Neural progenitor cell (in vitro differentiated cells): ENCODE results near the gene DYNLRB1. TPM values are rescaled to one million over a fixed set of nuclear protein-coding genes. Genes with fewer than 3 reads are reported as not detected.
A peak's percentile ranks its signal among the peaks of the same experiment; 100 is the strongest.

Experiments
- DNase-seq: peaks from one replicate; pipeline ENCODE4 v3.0.0-alpha.2; 2016; ENCODE audit warnings: low spot score
- H2AFZ ChIP-seq: fragments of 200-600 bp; sonication (generic); replicated peaks from 2 replicates; pipeline ENCODE4 v1.6.1; 2016; ENCODE audit warnings: antibody characterized with exemption
- H3F3A ChIP-seq: fragments of 200-600 bp; sonication (generic); 2 replicates; pipeline ENCODE4 v1.6.1; 2016; ENCODE audit warnings: antibody characterized with exemption, low read depth
- H3K27ac ChIP-seq: fragments of 200-600 bp; sonication (generic); 2 replicates; pipeline ENCODE4 v1.5.1; 2016; ENCODE audit warnings: mild to moderate bottlenecking
- H3K27me3 ChIP-seq: fragments of 200-600 bp; sonication (generic); 2 replicates; pipeline ENCODE4 v1.6.1; 2016; ENCODE audit warnings: mild to moderate bottlenecking, moderate library complexity
- H3K36me3 ChIP-seq: fragments of 200-600 bp; sonication (generic); 2 replicates; pipeline ENCODE4 v1.5.1; 2016
- H3K4me1 ChIP-seq: fragments of 200-600 bp; sonication (generic); 2 replicates; pipeline ENCODE4 v1.6.1; 2016; ENCODE audit warnings: mixed run types
- H3K4me2 ChIP-seq: fragments of 200-600 bp; sonication (generic); 2 replicates; pipeline ENCODE4 v1.6.1; 2016
- H3K4me3 ChIP-seq: fragments of 200-600 bp; sonication (generic); 2 replicates; pipeline ENCODE4 v1.5.1; 2016
- H3K79me2 ChIP-seq: fragments of 200-600 bp; sonication (generic); 2 replicates; pipeline ENCODE4 v1.6.1; 2016; ENCODE audit warnings: low read depth
- H3K9ac ChIP-seq: fragments of 200-600 bp; sonication (generic); 2 replicates; pipeline ENCODE4 v1.6.1; 2016
- H3K9me3 ChIP-seq: fragments of 200-600 bp; sonication (generic); 2 replicates; pipeline ENCODE4 v1.5.1; 2016; ENCODE audit warnings: low read depth
- H4K20me1 ChIP-seq: fragments of 200-600 bp; sonication (generic); 2 replicates; pipeline ENCODE4 v1.6.1; 2016; ENCODE audit warnings: low read depth
- H3K27ac Mint-ChIP-seq: 3 replicates; pipeline ENCODE4 v1.8.0; 2021; ENCODE audit warnings: mixed read lengths
- H3K27me3 Mint-ChIP-seq: 2 replicates; pipeline ENCODE4 v1.8.0; 2022; ENCODE audit warnings: low read depth, mild to moderate bottlenecking, inconsistent platforms, moderate library complexity, mixed read lengths; ENCODE audit not compliant: insufficient read depth
- H3K36me3 Mint-ChIP-seq: 3 replicates; pipeline ENCODE4 v1.8.0; 2021; ENCODE audit warnings: mixed read lengths
- H3K4me1 Mint-ChIP-seq: 3 replicates; pipeline ENCODE4 v1.8.0; 2021; ENCODE audit warnings: mixed read lengths
- H3K4me3 Mint-ChIP-seq: 3 replicates; pipeline ENCODE4 v1.8.0; 2021; ENCODE audit warnings: mild to moderate bottlenecking, moderate library complexity, mixed read lengths
- H3K9me3 Mint-ChIP-seq: 3 replicates; pipeline ENCODE4 v1.8.0; 2020; ENCODE audit warnings: mixed read lengths
- CTCF ChIP-seq: fragments of 200-600 bp; sonication (generic); IDR thresholded peaks from 2 replicates; pipeline ENCODE4 v1.5.1; 2017; ENCODE audit warnings: antibody characterized with exemption, mild to moderate bottlenecking
- EZH2 ChIP-seq: fragments of 200-600 bp; sonication (generic); IDR thresholded peaks from 2 replicates; pipeline ENCODE4 v1.6.1; 2017; ENCODE audit warnings: antibody characterized with exemption, mild to moderate bottlenecking, moderate library complexity
- EZH2phosphoT487 ChIP-seq: fragments of 200-600 bp; sonication (generic); IDR thresholded peaks from 2 replicates; pipeline ENCODE4 v1.6.1; 2017; ENCODE audit warnings: antibody characterized with exemption
- total RNA-seq: library from RNA; depleted of rRNA; stranded (reverse); fragments of >200 nt; gene quantifications from 2 replicates; pipeline ENCODE4 v1.2.3, GENCODE V29; 2015; ENCODE audit warnings: low replicate concordance

DYNLRB1 gene
- total RNA-seq, 1 donor from 2014 or later = 73.1 TPM

- Histone ChIP-seq H3K79me2 (peaks cover 64% of the 10 kb centered on the region), H3K36me3 (no peaks in the 10 kb centered on the region), H3K9me3 (no peaks in the 10 kb centered on the region), H3K4me3 (no peak overlapping the region), H2AFZ (no peak overlapping the region), H3K27ac (no peak overlapping the region), H3K4me1 (no peaks in the 10 kb centered on the region), H4K20me1 (peaks cover 58% of the 10 kb centered on the region), H3K4me2 (no peak overlapping the region), H3F3A (peaks cover 5% of the 10 kb centered on the region), H3K9ac (no peak overlapping the region), H3K27me3 (no peaks in the 10 kb centered on the region)
- Mint-ChIP-seq H3K36me3 (peaks cover 34% of the 10 kb centered on the region), H3K27ac (no peak overlapping the region), H3K4me1 (no peaks in the 10 kb centered on the region), H3K4me3 (no peak overlapping the region), H3K27me3 (no peaks in the 10 kb centered on the region), H3K9me3 (no peaks in the 10 kb centered on the region)
- TF ChIP-seq CTCF = no peak
- TF ChIP-seq EZH2 = no peak
- TF ChIP-seq EZH2phosphoT487 = no peak
- DNase-seq = no peak
These were observed 8.2 kb downstream of the DYNLRB1 start for GRCh38 chr20:34524426-34524825.

- H3K4me3 Mint-ChIP-seq = no peak overlapping the region
- Histone ChIP-seq H3K9me3 (no peaks in the 10 kb centered on the region), H3K4me2 (no peak overlapping the region), H3F3A (peaks cover 5% of the 10 kb centered on the region), H4K20me1 (peaks cover 60% of the 10 kb centered on the region), H3K27ac (no peak overlapping the region), H3K36me3 (no peaks in the 10 kb centered on the region), H3K4me1 (no peaks in the 10 kb centered on the region), H3K9ac (no peak overlapping the region), H2AFZ (no peak overlapping the region), H3K4me3 (no peak overlapping the region), H3K27me3 (no peaks in the 10 kb centered on the region), H3K79me2 (peaks cover 55% of the 10 kb centered on the region)
- H3K27ac Mint-ChIP-seq = no peak overlapping the region
- H3K4me1 Mint-ChIP-seq = peaks cover 2% of the 10 kb centered on the region
- H3K9me3 Mint-ChIP-seq = no peaks in the 10 kb centered on the region
- no peak for DNase-seq
- H3K36me3 Mint-ChIP-seq = peaks cover 29% of the 10 kb centered on the region
- TF ChIP-seq EZH2phosphoT487 (no peak), EZH2 (no peak), CTCF (no peak)
- no peaks in the 10 kb centered on the region for H3K27me3 Mint-ChIP-seq
These were observed 9.1 kb downstream of the DYNLRB1 start for GRCh38 chr20:34525342-34525708.

GRCh38 chr20:34525709-34526416, 9.6 kb downstream of the DYNLRB1 start:
- no peak overlapping the region for H2AFZ ChIP-seq
- no peaks in the 10 kb centered on the region for H3K27me3 Mint-ChIP-seq
- no peak overlapping the region for H3K4me3 ChIP-seq
- H3K79me2 ChIP-seq = peaks cover 49% of the 10 kb centered on the region
- H3F3A ChIP-seq = peaks cover 5% of the 10 kb centered on the region
- no peak overlapping the region for H3K4me2 ChIP-seq
- peaks cover 6% of the 10 kb centered on the region for H3K4me1 Mint-ChIP-seq
- H3K36me3 Mint-ChIP-seq = peaks cover 32% of the 10 kb centered on the region
- no peak for DNase-seq
- no peaks in the 10 kb centered on the region for H3K9me3 ChIP-seq
- no peak overlapping the region for H3K9ac ChIP-seq
- no peaks in the 10 kb centered on the region for H3K9me3 Mint-ChIP-seq
- TF ChIP-seq EZH2 (no peak), EZH2phosphoT487 (no peak), CTCF (no peak)
- no peaks in the 10 kb centered on the region for H3K27me3 ChIP-seq
- no peaks in the 10 kb centered on the region for H3K36me3 ChIP-seq
- peaks cover 60% of the 10 kb centered on the region for H4K20me1 ChIP-seq
- H3K4me3 Mint-ChIP-seq = no peak overlapping the region
- no peaks in the 10 kb centered on the region for H3K4me1 ChIP-seq
- H3K27ac ChIP-seq = no peak overlapping the region
- H3K27ac Mint-ChIP-seq = peak overlapping the region; percentile 50
